C4-2B (cell line): Measurements from ENCODE around the gene CORO2B.

Experiments used
- ZFX ChIP-seq: fragments of 450-650 bp; IDR thresholded peaks from 2 replicates; pipeline ENCODE4 v1.6.1; 2017
- TF ChIP-seq, protein P1 (sequence below): fragments of 450-650 bp; conservative IDR thresholded peaks from 2 replicates; pipeline ENCODE4 v1.5.1; 2017; ENCODE audit warnings: mild to moderate bottlenecking

DNA sequence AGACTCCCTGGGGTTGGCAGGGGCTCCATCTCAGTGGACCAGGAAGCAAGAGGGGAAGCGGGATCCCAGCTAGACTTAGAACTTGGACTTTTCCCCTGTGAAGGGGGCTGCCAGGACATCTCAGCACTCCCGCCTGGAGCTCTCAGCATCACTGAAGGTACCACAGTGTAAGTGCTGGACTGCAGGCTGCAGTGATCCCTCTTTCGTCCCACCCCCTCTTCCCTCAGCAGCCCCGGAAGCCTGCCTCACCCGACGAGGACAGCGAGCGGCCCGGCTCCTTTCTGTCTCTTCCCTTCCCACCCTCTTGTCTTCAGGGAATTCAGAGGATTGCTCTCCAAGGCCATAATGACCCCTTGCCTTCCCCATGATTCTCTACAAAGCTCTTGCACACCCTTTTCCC lies 147.5 kb downstream of the CORO2B start:
- TF ChIP-seq, protein P1, sequence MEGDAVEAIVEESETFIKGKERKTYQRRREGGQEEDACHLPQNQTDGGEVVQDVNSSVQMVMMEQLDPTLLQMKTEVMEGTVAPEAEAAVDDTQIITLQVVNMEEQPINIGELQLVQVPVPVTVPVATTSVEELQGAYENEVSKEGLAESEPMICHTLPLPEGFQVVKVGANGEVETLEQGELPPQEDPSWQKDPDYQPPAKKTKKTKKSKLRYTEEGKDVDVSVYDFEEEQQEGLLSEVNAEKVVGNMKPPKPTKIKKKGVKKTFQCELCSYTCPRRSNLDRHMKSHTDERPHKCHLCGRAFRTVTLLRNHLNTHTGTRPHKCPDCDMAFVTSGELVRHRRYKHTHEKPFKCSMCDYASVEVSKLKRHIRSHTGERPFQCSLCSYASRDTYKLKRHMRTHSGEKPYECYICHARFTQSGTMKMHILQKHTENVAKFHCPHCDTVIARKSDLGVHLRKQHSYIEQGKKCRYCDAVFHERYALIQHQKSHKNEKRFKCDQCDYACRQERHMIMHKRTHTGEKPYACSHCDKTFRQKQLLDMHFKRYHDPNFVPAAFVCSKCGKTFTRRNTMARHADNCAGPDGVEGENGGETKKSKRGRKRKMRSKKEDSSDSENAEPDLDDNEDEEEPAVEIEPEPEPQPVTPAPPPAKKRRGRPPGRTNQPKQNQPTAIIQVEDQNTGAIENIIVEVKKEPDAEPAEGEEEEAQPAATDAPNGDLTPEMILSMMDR: no peak
- no peak for TF ChIP-seq ZFX
